HepG2 (cell line): ENCODE results near the gene DIP2C. TPM values are rescaled to one million over a fixed set of nuclear protein-coding genes. Genes with fewer than 3 reads are reported as not detected.

Experiments
- ATAC-seq: fragments of 200-7000 bp; cut with Tn5 transposase; 3 replicates; pipeline ENCODE4 v1.9.1; 2020; ENCODE audit warnings: mild to moderate bottlenecking, moderate library complexity
- BruUV-seq: library from RNA; stranded (reverse); fragments of 400-500 nt; replicated peaks from 2 replicates; lab custom pipeline; 2021; lab: Mats Ljungman, UMichigan
- CTCF ChIA-PET: fragments of 300-600 bp; formaldehyde crosslinking; extraction: SDS; loops from one replicate; lab custom pipeline; 2021; ENCODE audit warnings: low total read pairs, inconsistent platforms, low intra/inter-chr PET ratio; lab: Yijun Ruan, JAX
- POLR2A ChIA-PET: fragments of 350-600 bp; sonication (Branson Sonifier 250); formaldehyde crosslinking; loops from one replicate; lab custom pipeline; 2020; ENCODE audit warnings: antibody characterized with exemption, inconsistent platforms; lab: Yijun Ruan, JAX
- DNase-seq: peaks from one replicate; pipeline ENCODE4 v3.0.0-alpha.2; 2015; ENCODE audit warnings: low spot score
- FAIRE-seq: peaks from 3 replicates; lab custom pipeline; 2011; peaks lifted over from hg19 to GRCh38; lab: Jason Lieb, UNC
- H2AFZ ChIP-seq: one replicate; pipeline ENCODE4 v1.6.1; 2011; ENCODE audit warnings: low read length, inconsistent platforms
- H3K27ac ChIP-seq: fragments of 300-600 bp; 3 replicates; pipeline ENCODE4 v1.8.0; 2011; ENCODE audit warnings: mixed run types, mild to moderate bottlenecking, mixed read lengths, low read length, inconsistent platforms; ENCODE audit not compliant: insufficient read depth; ENCODE audit errors: extremely low read length
- H3K27me3 ChIP-seq, 2 experiments: fragments of 200-600 bp in 1 of 2; 2 replicates in 1 of 2; 3 replicates in 1 of 2; pipeline versions ENCODE4 v1.6.0 to v1.8.0; 2011; ENCODE audit warnings: low read length in 2 of 2, mild to moderate bottlenecking in 2 of 2, moderate library complexity in 2 of 2, inconsistent platforms in 1 of 2; ENCODE audit not compliant: insufficient read depth in 2 of 2, control insufficient read depth in 1 of 2
- H3K36me3 ChIP-seq, 2 experiments: fragments of 200-600 bp in 1 of 2; replicated peaks in 1 of 2; 2 replicates in 1 of 2; 3 replicates in 1 of 2; pipeline versions ENCODE4 v1.5.1 to v1.8.0; 2011; ENCODE audit warnings: low read length in 2 of 2, inconsistent platforms in 1 of 2; ENCODE audit not compliant: insufficient read depth in 2 of 2, control insufficient read depth in 1 of 2
- H3K4me1 ChIP-seq: 2 replicates; pipeline ENCODE4 v1.5.1; 2012; ENCODE audit warnings: low read length, inconsistent platforms; ENCODE audit not compliant: insufficient read depth
- H3K4me2 ChIP-seq: 2 replicates; pipeline ENCODE4 v1.6.0; 2011; ENCODE audit warnings: low read depth, low read length, inconsistent platforms
- H3K4me3 ChIP-seq, 3 experiments: fragments of 200-600 bp in 1 of 3; sonication (generic), shearing (Covaris generic) in 1 of 3; replicated peaks in 1 of 3; 2 replicates each; pipeline ENCODE4 v1.5.1; 2011 to 2016; ENCODE audit warnings: low read length in 3 of 3, inconsistent platforms in 2 of 3, low read depth in 2 of 3, mild to moderate bottlenecking in 2 of 3, control low read depth in 1 of 3, mixed read lengths in 1 of 3; ENCODE audit not compliant: insufficient read depth in 1 of 3
- H3K79me2 ChIP-seq: one replicate; pipeline ENCODE4 v1.6.1; 2011; ENCODE audit warnings: low read length, inconsistent platforms; ENCODE audit not compliant: insufficient read depth
- H3K9ac ChIP-seq: 2 replicates; pipeline ENCODE4 v1.6.0; 2011; ENCODE audit warnings: mild to moderate bottlenecking, low read depth, low read length, inconsistent platforms; ENCODE audit not compliant: insufficient read depth
- H3K9me3 ChIP-seq: 2 replicates; pipeline ENCODE4 v1.5.1; 2012; ENCODE audit warnings: mild to moderate bottlenecking, low read length
- H4K20me1 ChIP-seq: 2 replicates; pipeline ENCODE4 v1.6.0; 2011; ENCODE audit warnings: inconsistent platforms, mild to moderate bottlenecking, low read length, moderate library complexity; ENCODE audit not compliant: insufficient read depth
- ATAD3A ChIP-seq: sonication (generic); formaldehyde crosslinking; IDR thresholded peaks from 2 replicates; pipeline ENCODE4 v1.4.0; 2020; ENCODE audit warnings: missing genetic modification reagents
- CEBPB ChIP-seq: IDR thresholded peaks from 2 replicates; pipeline ENCODE4 v1.6.1; 2011; ENCODE audit warnings: low read depth, low read length, improper control_type of control experiment, borderline replicate concordance
- CEBPG ChIP-seq: IDR thresholded peaks from 2 replicates; pipeline ENCODE4 v1.6.1; 2016
- KDM5B ChIP-seq: sonication (generic); formaldehyde crosslinking; IDR thresholded peaks from 2 replicates; pipeline ENCODE4 v1.4.0; 2020; ENCODE audit warnings: missing genetic modification reagents, mild to moderate bottlenecking, borderline replicate concordance
- KLF9 ChIP-seq: IDR thresholded peaks from 2 replicates; pipeline ENCODE4 v1.6.1; 2016; ENCODE audit warnings: low read depth
- MTF1 ChIP-seq: sonication (generic); formaldehyde crosslinking; IDR thresholded peaks from 2 replicates; pipeline ENCODE4 v1.5.0; 2020; ENCODE audit warnings: missing genetic modification reagents
- NFKB2 ChIP-seq: sonication (generic); formaldehyde crosslinking; IDR thresholded peaks from 2 replicates; pipeline ENCODE4 v1.4.0; 2020; ENCODE audit warnings: missing genetic modification reagents, borderline replicate concordance
- PHF5A ChIP-seq: IDR thresholded peaks from one replicate; pipeline ENCODE4 v1.6.1; 2018; ENCODE audit warnings: low read depth, missing genetic modification reagents; ENCODE audit not compliant: unreplicated experiment
- ZBTB7B ChIP-seq: sonication (generic); formaldehyde crosslinking; IDR thresholded peaks from 2 replicates; pipeline ENCODE4 v1.4.0; 2020; ENCODE audit warnings: missing genetic modification reagents
- ZEB1 ChIP-seq: IDR thresholded peaks from 2 replicates; pipeline ENCODE4 v1.6.1; 2012; ENCODE audit warnings: mild to moderate bottlenecking, low read depth, inconsistent platforms; ENCODE audit not compliant: insufficient replicate concordance
- ZNF24 ChIP-seq: fragments of 450-650 bp; IDR thresholded peaks from 2 replicates; pipeline ENCODE4 v1.6.1; 2017; ENCODE audit warnings: antibody characterized with exemption, mild to moderate bottlenecking
- ZNF383 ChIP-seq: sonication (generic); formaldehyde crosslinking; IDR thresholded peaks from 2 replicates; pipeline ENCODE4 v1.4.0; 2020; ENCODE audit warnings: missing genetic modification reagents, mild to moderate bottlenecking, borderline replicate concordance
- ZNF703 ChIP-seq: sonication (generic); formaldehyde crosslinking; IDR thresholded peaks from 2 replicates; pipeline ENCODE4 v1.5.1; 2020; ENCODE audit warnings: missing genetic modification reagents, mild to moderate bottlenecking, moderate library complexity, borderline replicate concordance
- ZNF737 ChIP-seq: sonication (generic); formaldehyde crosslinking; IDR thresholded peaks from 2 replicates; pipeline ENCODE4 v1.5.0; 2020; ENCODE audit warnings: missing genetic modification reagents, mild to moderate bottlenecking, borderline replicate concordance
- WGBS: methylation state at CpG from one replicate; pipeline ENCODE4 v1.1.6; 2017; ENCODE audit warnings: low lambda C conversion rate; 5-methylcytosine and 5-hydroxymethylcytosine counted together
- in situ Hi-C: cut with HindIII; loops from 2 replicates; pipeline ENCODE4 v1.10.0; 2017; ENCODE audit warnings: low pct_unique_long_range_greater_than_20kb; ENCODE audit not compliant: extremely low pct_ligation_motif_present
- intact Hi-C: fragments of 100-400 bp; cut with micrococcal nuclease; formaldehyde crosslinking; loops from one replicate; pipeline ENCODE4 v1.10.0; 2022; ENCODE audit not compliant: unreplicated experiment
- polyA plus RNA-seq, 8 experiments: library from polyadenylated mRNA; depleted of rRNA in 3 of 8; stranded (reverse) in 7 of 8; unstranded in 1 of 8; fragments of >200 nt; fragmentation: Illumina TruSeq in 4 of 8; extraction: Trizol in 4 of 8; gene quantifications; 2 replicates each; pipeline versions ENCODE4 v1.2.1 to v1.2.3, GENCODE V29; 2011 to 2016; ENCODE audit warnings: low read depth in 4 of 8, missing spikeins in 1 of 8, mixed read lengths in 1 of 8; ENCODE audit not compliant: insufficient read depth in 1 of 8
- total RNA-seq, 5 experiments: library from RNA; depleted of rRNA; stranded (reverse); fragments of >200 nt; fragmentation: Illumina TruSeq; extraction: Trizol; gene quantifications; 2 replicates each; pipeline ENCODE4 v1.2.3, GENCODE V29; 2016; ENCODE audit warnings: low read depth in 1 of 5
- TF ChIP-seq, protein P1 (sequence below): IDR thresholded peaks from 2 replicates; pipeline ENCODE4 v1.6.1; 2016; ENCODE audit warnings: missing biosample characterization, missing genetic modification reagents, low read depth
- TF ChIP-seq, protein P2 (sequence below): sonication (generic); formaldehyde crosslinking; conservative IDR thresholded peaks from 2 replicates; pipeline ENCODE4 v1.8.1; 2023; ENCODE audit warnings: missing genetic modification reagents

DIP2C gene
- total and polyA plus RNA-seq, 2 of the 13 experiments (the other 11 are each of a cell fraction or from before 2014, with no cell fraction given), result 2.2 to 2.7 TPM

DNA sequence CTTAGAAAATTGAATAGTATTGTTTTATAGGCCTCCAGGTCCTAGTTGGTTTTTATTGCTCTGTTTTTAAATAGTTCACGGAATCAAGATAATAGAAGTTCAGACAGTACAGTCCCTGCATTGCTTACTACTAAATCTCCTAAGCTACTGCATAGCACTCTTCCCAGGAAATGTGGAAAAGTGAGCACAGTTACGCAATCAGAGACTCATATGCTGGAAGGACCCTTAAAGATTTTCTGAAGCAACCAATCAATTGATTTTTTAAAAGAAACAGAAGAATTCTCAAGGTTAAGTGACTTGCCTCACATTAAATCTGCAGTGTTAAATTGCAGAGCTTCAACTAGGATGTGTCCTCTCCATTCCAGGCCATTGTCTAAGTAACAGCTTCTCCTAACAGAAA lies 23.1 kb upstream of the DIP2C start:
- Histone ChIP-seq H3K4me2 (peak overlapping the region; percentile 36; the same call in 1 of the 2 replicates), H3K27me3 (peaks cover 0 to 4% of the 10 kb centered on the region in 2 experiments; a peak in 2 of 5 replicates), H3K9ac (no peak overlapping the region), H3K4me3 (no peak overlapping the region), H4K20me1 (no peaks in the 10 kb centered on the region), H3K36me3 (no peaks in the 10 kb centered on the region), H3K79me2 (no peaks in the 10 kb centered on the region), H3K4me1 (peaks cover 18% of the 10 kb centered on the region), H3K27ac (peak overlapping the region; percentile 27), H2AFZ (no peak overlapping the region), H3K9me3 (peaks cover 6% of the 10 kb centered on the region; the same call in 1 of the 2 replicates)
- no peak for FAIRE-seq
- TF ChIP-seq ATAD3A (CRISPR knock-in tag) (no peak), CEBPG (CRISPR knock-in tag) (peak; percentile 48), ZEB1 (no peak), ZBTB7B (CRISPR knock-in tag) (no peak), PHF5A (CRISPR knock-in tag) (peak; percentile 4), CEBPB (peak; percentile 85)
- DNase-seq, result no peak
- ATAC-seq, result peak; percentile 47
- no TSS peak for BruUV-seq
- CTCF ChIA-PET, result no interaction called here
- 41% methylated on average over 2 of the region's 2 CpGs for WGBS
- POLR2A ChIA-PET, result no interaction called here
- intact Hi-C loops, result no loop called here
- in situ Hi-C loops, result loop anchor here (5.0 kb wide), 1 partner anchor 65 kb away; no protein-coding TSS in a partner anchor

DNA sequence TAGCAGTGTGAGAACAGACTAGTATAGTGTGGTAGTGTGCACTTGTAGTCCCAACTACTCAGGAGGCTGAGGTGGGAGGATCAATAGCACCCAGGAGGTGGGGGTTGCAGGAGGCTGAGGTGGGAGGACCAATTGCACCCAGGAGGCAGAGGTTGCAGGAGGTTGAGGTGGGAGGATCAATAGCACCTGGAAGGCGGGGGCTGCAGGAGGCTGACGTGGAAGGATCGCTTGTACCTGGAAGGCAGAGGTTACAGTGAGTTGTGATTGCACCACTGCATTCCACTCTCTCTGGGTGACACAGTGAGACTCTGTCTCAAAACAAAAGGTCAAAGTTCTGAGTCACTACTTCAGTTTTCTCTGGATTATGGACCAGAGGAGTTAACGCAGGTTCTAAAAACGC lies 22.6 kb upstream of the DIP2C start:
- CTCF ChIA-PET, result no interaction called here
- peak; percentile 99 for ATAC-seq
- Histone ChIP-seq H3K27me3 (no peaks in the 10 kb centered on the region; a peak in 1 of 5 replicates), H3K27ac (peak overlapping the region; percentile 27), H3K9ac (no peak overlapping the region), H3K4me3 (no peak overlapping the region), H4K20me1 (no peaks in the 10 kb centered on the region), H3K4me1 (peaks cover 18% of the 10 kb centered on the region), H3K4me2 (no peak overlapping the region), H2AFZ (no peak overlapping the region), H3K36me3 (no peaks in the 10 kb centered on the region), H3K9me3 (peaks cover 6% of the 10 kb centered on the region; the same call in 1 of the 2 replicates), H3K79me2 (no peaks in the 10 kb centered on the region)
- FAIRE-seq, result peak; percentile 97
- peak; percentile 84 for DNase-seq
- in situ Hi-C loops (loop anchor here (5.0 kb wide), 1 partner anchor 65 kb away; no protein-coding TSS in a partner anchor), intact Hi-C loops (no loop called here)
- POLR2A ChIA-PET, result no interaction called here
- BruUV-seq, result no TSS peak
- 4% methylated on average over 5 of the region's 5 CpGs for WGBS
- TF ChIP-seq MTF1 (no peak), ZNF737 (no peak), KLF9 (CRISPR knock-in tag) (no peak), ZNF24 (0 out of 2 replicates have a peak, but pooled peaks have one; percentile 24), KDM5B (CRISPR knock-in tag) (no peak), CEBPG (CRISPR knock-in tag) (peak; percentile 90), ZNF383 (CRISPR knock-in tag) (no peak), ZNF703 (no peak), NFKB2 (CRISPR knock-in tag) (no peak)
- TF ChIP-seq, protein P1, sequence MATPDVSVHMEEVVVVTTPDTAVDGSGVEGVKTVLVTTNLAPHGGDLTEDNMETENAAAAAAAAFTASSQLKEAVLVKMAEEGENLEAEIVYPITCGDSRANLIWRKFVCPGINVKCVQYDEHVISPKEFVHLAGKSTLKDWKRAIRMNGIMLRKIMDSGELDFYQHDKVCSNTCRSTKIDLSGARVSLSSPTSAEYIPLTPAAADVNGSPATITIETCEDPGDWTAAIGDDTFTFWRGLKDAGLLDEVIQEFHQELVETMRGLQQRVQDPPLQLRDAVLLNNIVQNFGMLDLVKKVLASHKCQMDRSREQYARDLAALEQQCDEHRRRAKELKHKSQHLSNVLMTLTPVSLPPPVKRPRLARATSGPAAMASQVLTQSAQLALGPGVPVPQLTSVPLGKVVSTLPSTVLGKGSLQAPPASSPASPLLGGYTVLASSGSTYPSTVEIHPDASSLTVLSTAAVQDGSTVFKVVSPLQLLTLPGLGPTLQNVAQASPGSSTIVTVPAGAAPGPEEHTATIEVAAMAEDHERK (CRISPR knock-in tag), result no peak
- TF ChIP-seq, protein P2, sequence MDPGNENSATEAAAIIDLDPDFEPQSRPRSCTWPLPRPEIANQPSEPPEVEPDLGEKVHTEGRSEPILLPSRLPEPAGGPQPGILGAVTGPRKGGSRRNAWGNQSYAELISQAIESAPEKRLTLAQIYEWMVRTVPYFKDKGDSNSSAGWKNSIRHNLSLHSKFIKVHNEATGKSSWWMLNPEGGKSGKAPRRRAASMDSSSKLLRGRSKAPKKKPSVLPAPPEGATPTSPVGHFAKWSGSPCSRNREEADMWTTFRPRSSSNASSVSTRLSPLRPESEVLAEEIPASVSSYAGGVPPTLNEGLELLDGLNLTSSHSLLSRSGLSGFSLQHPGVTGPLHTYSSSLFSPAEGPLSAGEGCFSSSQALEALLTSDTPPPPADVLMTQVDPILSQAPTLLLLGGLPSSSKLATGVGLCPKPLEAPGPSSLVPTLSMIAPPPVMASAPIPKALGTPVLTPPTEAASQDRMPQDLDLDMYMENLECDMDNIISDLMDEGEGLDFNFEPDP (CRISPR knock-in tag), result no peak
